ENCODE data around the gene C15orf39.
"Not testable (repeated sequence)": the region's sequence is repeated elsewhere in the genome, so short reads cannot be mapped to it uniquely, and the experiment has no call there.

- not testable (repeated sequence) for TF ChIP-seq POLR2AphosphoS5 (IDR thresholded peaks at IDR 0.05; ENCODE audit: low read depth); CTCF (IDR thresholded peaks at IDR 0.05; ENCODE audit: insufficient read depth, low read length); REST (IDR thresholded peaks at IDR 0.05; ENCODE audit: insufficient replicate concordance, low read depth); GABPA (IDR thresholded peaks at IDR 0.05; ENCODE audit: low read depth)
These were observed 56.4 kb downstream of the C15orf39 start, which contains the start of gene GOLGA6C for GRCh38 chr15:75258034-75258433.

All from HL-60 (cell line).